ENCODE data around the gene CCDC120. TPM values are rescaled to one million over a fixed set of nuclear protein-coding genes. Genes with fewer than 3 reads are reported as not detected.

Gene CCDC120
- total RNA-seq, 2 donors from 2014 or later: 11.3 to 11.8 TPM

DNA sequence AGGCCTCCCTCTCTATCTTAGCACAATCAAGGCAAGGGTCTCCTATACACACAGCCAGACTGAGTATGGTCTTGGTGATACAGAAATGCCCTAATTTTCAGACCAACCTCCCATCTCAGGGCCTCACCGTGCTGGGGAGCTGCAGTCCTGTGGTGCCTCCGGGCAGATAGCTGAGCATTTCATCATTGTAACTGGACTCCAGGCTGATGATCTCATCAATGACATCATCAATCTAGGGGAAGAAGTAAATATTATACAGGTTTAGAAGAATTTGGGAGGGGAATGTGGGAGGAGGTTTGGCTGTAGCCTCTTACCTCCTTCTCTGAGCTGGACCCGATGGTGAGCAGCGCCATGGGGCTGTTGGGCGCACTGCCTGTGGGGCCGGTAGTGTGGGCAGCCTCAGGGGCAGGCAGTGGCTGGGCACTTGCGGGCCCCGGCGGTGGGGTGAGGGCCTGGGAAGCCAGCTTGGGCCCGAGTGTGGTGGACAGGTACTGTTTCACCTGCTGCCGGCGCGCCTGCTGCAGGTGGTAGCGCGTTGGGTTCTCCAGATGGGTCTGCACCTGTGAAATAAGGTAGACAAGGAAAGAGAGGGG is 20.8 kb upstream of the CCDC120 start:
- no peaks in the 10 kb centered on the region for H3K4me1 ChIP-seq
- no peak overlapping the region for H3K27ac ChIP-seq
- DNase-seq: no peak
- no peak overlapping the region for H3K9ac ChIP-seq (ENCODE audit: low read depth in 2 of 2, low read length in 2 of 2)
- no peaks in the 10 kb centered on the region for H3K9me3 ChIP-seq
- H3K4me3 ChIP-seq: no peak overlapping the region
- intact Hi-C loops (cut with DNase I): loop anchor here (5.0 kb wide), 1 partner anchor 66 kb away; the partner anchor contains the start of gene KCND1
- H3K36me3 ChIP-seq: peaks cover 5% of the 10 kb centered on the region
- no peaks in the 10 kb centered on the region for H3K27me3 ChIP-seq
- TF ChIP-seq, protein P1, sequence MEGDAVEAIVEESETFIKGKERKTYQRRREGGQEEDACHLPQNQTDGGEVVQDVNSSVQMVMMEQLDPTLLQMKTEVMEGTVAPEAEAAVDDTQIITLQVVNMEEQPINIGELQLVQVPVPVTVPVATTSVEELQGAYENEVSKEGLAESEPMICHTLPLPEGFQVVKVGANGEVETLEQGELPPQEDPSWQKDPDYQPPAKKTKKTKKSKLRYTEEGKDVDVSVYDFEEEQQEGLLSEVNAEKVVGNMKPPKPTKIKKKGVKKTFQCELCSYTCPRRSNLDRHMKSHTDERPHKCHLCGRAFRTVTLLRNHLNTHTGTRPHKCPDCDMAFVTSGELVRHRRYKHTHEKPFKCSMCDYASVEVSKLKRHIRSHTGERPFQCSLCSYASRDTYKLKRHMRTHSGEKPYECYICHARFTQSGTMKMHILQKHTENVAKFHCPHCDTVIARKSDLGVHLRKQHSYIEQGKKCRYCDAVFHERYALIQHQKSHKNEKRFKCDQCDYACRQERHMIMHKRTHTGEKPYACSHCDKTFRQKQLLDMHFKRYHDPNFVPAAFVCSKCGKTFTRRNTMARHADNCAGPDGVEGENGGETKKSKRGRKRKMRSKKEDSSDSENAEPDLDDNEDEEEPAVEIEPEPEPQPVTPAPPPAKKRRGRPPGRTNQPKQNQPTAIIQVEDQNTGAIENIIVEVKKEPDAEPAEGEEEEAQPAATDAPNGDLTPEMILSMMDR (IDR thresholded peaks at IDR 0.05): no peak

DNA sequence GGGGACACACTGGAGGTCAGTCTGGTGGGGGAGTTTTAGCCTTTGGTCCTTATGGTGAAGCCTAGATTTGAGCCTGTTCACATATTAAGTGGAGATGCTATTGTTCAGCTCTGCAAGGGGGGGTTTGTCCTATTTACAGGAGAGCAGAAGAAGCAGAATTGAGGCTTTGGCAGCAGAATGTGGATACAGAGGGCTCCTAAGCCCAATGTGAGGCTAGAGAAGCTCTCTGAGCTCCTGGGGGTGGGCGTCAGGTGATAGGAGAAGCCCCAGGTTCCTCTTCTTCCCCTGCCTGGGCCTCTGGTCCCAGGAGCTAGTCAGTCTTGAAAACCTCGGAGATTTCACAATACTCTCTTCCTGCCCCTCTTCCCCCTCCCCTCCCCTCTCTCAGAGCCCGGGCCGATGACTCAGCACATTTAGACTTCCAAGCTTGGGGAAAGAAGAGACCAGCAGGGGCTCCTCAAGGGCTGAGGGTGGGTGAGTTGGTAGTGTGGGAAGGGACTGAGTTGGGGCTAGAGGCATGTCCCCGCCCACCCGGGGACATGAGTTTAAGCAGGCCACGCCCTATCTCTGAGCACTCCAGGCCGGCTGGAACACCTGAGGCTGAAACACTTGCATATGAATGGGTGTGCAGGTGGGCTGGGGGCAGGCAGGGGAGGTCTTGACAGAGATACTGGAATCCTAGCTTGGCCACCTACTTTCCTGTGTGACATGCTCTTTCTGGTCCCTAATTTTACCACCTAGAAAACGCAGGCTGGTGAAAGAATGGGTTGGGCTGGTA is 19.0 kb upstream of the CCDC120 start:
- peak; percentile 52 for DNase-seq
- Histone ChIP-seq H3K4me1 (no peaks in the 10 kb centered on the region), H3K27me3 (no peaks in the 10 kb centered on the region), H3K4me3 (no peak overlapping the region), H3K9me3 (no peaks in the 10 kb centered on the region), H3K36me3 (peaks cover 5% of the 10 kb centered on the region), H3K27ac (peak overlapping the region; percentile 63), H3K9ac (ENCODE audit: low read depth in 2 of 2, low read length in 2 of 2) (peak overlapping the region in 1 of 2 donors; percentile 24)
- TF ChIP-seq, protein P1 (IDR thresholded peaks at IDR 0.05): no peak
- intact Hi-C loops (cut with DNase I): loop anchor here (5.0 kb wide), 1 partner anchor 67 kb away; the partner anchor contains the start of gene KCND1

- peak overlapping the region; percentile 63 for H3K27ac ChIP-seq
- H3K36me3 ChIP-seq: peaks cover 5% of the 10 kb centered on the region
- peak overlapping the region in 1 of 2 donors; percentile 24 for H3K9ac ChIP-seq (ENCODE audit: low read depth in 2 of 2, low read length in 2 of 2)
- no peak for DNase-seq
- TF ChIP-seq, protein P1 (IDR thresholded peaks at IDR 0.05): no peak
- intact Hi-C loops (cut with DNase I): no loop called here
- H3K4me1 ChIP-seq: no peaks in the 10 kb centered on the region
- no peaks in the 10 kb centered on the region for H3K9me3 ChIP-seq
- no peaks in the 10 kb centered on the region for H3K27me3 ChIP-seq
- no peak overlapping the region for H3K4me3 ChIP-seq
Measured at GRCh38 chrX:49040376-49040955, 18.3 kb upstream of the CCDC120 start.

DNA sequence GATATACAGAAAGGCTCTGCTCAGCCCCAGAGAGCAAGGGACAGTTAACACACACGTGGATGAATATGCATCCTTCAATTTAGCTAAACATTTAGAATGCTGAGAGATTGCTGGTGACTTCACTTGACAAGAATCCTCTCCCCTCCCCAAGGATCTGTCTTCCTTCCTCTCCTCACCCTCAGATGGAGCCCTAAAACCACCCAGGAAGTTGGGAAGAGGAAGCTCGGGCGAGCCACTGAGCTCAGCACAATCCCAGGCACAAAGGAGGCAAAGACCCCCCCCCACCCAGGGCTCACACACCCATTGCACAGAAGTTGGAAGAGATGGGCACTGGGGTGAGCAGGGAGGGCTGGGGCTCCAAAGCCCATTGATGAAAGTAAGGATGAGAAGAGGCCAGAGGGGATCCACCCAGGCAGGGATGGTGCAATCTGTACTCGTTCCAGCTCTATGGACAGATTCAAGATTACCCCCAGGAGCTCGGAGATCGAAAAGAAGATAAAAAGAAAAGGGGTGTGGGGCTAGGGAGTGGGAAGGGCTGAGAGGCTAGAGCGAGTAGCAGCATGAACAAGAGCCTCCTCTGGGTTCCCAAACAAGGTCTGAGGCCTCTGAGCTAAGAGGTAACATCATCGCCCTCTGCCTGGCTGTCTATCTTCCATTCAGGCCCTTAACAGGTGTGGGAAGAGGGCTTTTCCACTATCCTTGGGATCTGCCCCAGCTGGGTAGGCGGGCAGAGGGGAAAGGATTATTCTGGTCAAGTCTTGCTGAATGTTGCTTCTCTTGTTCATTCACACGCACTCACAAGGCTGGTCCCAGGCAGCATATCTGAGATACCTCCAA is 16.8 kb upstream of the CCDC120 start:
- H3K4me1 ChIP-seq: no peaks in the 10 kb centered on the region
- intact Hi-C loops (cut with DNase I): no loop called here
- H3K27me3 ChIP-seq: no peaks in the 10 kb centered on the region
- peak overlapping the region; percentile 67 for H3K4me3 ChIP-seq
- H3K9ac ChIP-seq (ENCODE audit: low read depth in 2 of 2, low read length in 2 of 2): peak overlapping the region; percentile 75 to 90
- H3K27ac ChIP-seq: peak overlapping the region; percentile 90
- H3K36me3 ChIP-seq: peaks cover 5% of the 10 kb centered on the region
- H3K9me3 ChIP-seq: no peaks in the 10 kb centered on the region
- TF ChIP-seq, protein P1 (IDR thresholded peaks at IDR 0.05): no peak
- no peak for DNase-seq

Data from colonic mucosa (tissue), 4 donors.